ENCODE results near the gene SAP130.

SAP130 gene

DNA sequence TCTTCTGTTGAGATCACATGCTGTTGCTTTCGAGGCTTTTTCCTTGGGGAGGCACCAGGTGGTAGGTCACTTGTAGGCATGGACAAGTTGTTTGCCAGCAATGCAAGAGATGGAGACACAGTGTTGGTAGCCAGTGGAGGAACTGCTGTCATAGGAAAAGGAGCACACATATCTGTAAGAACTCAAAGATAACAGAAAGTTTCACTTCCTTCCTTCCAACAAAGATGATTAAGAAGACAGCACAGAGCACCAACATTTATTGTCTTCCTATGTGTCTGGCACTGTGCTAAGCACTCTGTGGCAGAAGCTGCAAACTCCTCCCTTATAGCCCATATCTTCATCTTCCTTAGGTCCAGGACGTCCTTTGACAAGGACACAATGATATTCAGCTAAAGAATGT, 77.6 kb downstream of the SAP130 start:
- DNase-seq = no peak

DNA sequence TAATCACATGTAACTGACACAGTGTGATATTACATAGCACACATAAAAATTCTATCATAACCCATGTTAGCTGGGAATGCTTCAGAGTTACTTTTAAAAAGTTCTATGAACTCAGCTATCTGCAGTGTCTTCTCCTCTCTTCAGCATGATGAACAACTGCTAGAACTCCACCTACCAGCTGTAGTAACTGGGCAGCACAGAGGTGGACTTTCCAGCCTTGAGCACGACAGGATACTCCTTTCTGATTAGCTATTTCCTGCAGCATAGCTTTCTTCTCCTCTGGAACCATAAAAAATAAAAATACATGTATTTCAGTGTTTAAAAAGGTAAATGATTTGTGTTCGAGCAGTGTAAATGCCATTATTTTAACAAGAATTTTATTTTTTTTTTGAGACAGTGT, 82.6 kb downstream of the SAP130 start:
- DNase-seq = no peak

- DNase-seq = no peak
These were observed 84.7 kb downstream of the SAP130 start for GRCh38 chr2:127943186-127943585.

GRCh38 chr2:127942002-127942401, 85.9 kb downstream of the SAP130 start:
- no peak for DNase-seq

DNA sequence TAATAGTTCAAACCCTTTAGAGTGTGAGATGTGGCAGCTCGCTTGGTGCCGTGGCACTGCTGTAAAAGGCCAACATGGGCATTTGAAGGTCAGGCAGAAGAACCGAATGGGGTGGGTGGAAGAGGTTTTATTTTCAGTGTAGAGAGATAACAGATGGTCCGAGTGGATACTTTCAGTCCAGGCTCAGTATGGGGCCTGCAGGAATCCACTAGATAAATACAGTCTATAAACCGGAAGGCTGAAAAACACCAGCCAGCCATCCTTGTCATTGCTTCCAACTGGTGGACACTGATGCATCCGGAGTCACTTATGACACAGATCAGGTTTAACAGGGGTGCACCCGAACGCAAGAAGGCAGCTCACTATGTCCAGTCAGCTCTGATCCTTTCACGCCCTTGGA, 86.4 kb downstream of the SAP130 start:
- no peak for DNase-seq

GRCh38 chr2:127940641-127941040, 87.2 kb downstream of the SAP130 start:
- DNase-seq = no peak

GRCh38 chr2:127935337-127935736, 92.5 kb downstream of the SAP130 start:
- no peak for DNase-seq

GRCh38 chr2:127932199-127932876, 95.5 kb downstream of the SAP130 start:
- DNase-seq = peak; percentile 7

- no peak for DNase-seq
These were observed 98.4 kb downstream of the SAP130 start for GRCh38 chr2:127929449-127929848.

- no peak for DNase-seq
These were observed 100.5 kb downstream of the SAP130 start for GRCh38 chr2:127927384-127927783.

- DNase-seq = no peak
These were observed 109.9 kb downstream of the SAP130 start for GRCh38 chr2:127917916-127918315.

GRCh38 chr2:127913808-127914457, 113.9 kb downstream of the SAP130 start:
- DNase-seq = no peak

- no peak for DNase-seq
These were observed 116.1 kb downstream of the SAP130 start for GRCh38 chr2:127911737-127912136.

DNA sequence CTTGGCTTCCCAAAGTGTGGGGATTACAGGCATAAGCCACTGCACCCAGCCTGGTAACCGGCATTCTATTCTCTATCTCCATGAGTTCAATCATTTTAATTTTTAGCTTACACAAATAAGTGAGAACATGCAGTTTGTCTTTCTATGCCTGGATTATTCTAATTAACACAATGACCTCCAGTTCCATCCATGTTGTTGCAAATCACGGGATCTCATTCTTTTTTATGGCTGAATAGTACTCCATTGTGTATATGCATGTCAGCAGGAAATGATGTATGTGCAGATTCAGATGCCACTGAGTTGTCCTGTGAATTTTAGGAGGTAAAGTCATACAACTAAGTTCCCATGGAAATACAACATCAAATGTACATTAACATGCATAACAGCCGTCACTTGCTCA, 117.4 kb downstream of the SAP130 start:
- no peak for DNase-seq

- DNase-seq = peak; percentile 2
These were observed 118.8 kb downstream of the SAP130 start for GRCh38 chr2:127909019-127909418.

DNA sequence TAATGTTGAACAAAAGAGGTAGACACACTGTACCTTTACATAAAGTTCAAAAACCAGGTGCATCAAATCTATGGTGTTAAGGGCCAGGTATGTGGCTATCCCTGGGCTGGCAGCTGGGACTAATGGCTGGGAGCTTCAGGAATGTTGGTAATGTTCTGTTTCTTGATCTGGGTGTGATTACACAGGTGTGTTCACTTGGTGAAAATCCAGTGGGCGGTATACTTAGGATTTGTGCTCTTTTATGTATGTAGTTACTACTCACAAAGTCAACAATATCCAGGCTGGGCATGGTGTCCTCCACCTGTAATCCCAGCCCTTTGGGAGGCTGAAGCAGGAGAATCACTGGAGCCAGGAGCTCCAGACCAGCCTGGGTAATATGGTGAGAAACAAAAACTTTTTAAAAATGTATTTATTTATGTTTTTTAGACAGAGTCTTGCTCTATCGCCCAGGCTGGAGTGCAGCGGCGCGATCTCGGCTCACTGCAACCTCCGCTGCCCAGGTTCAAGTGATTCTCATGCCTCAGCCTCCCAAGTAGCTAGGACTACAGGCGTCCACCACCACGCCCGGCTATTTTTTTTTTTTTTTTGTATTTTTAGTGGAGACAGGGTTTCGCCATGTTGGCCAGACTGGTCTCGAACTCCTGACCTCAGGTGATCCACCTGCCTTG, 120.0 kb downstream of the SAP130 start:
- DNase-seq = peak; percentile 6

- DNase-seq = peak; percentile 75
These were observed 121.5 kb downstream of the SAP130 start for GRCh38 chr2:127906206-127906926.

- DNase-seq = no peak
These were observed 126.4 kb downstream of the SAP130 start for GRCh38 chr2:127901339-127902056.

- DNase-seq = no peak
These were observed 130.2 kb downstream of the SAP130 start for GRCh38 chr2:127897531-127898211.

DNA sequence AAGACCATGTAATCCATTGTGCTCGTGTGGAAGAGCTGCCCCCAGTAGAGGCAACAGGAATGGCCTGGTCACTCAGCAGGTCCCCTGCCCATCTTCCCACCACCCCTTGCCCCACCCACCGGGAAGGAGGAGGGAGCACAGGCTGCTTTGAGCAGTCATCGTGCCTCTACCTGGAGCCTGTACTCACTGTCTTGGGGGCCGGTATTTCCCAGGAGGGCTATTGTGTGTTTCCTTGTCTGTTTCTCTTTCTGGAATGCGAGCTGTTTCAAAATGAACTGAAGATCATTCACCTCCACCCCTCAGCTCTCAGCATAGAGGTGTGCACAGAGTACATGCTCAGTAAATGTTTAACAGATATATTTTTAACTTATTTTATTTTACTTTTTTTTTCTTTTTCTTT, 134.4 kb downstream of the SAP130 start:
- no peak for DNase-seq

DNA sequence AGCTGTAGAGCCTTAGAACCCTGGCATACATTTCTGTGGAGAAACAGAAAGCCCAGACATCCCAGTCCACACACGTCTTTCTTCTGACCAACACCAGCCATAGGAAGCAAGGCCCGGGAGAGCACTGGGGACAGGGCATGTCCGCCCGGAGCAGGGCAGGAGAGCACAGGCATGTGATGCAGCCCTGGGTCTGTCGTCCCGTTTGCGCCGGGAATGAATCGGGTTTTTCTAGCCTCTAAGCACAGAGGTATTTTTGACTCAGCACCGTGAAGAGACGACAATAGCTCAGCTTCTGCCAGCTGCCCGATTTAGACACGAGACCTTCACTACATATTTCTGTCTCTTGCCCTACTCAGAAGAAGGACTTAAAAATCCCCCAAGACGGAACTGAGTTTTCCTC, 134.8 kb downstream of the SAP130 start:
- DNase-seq = no peak

DNA sequence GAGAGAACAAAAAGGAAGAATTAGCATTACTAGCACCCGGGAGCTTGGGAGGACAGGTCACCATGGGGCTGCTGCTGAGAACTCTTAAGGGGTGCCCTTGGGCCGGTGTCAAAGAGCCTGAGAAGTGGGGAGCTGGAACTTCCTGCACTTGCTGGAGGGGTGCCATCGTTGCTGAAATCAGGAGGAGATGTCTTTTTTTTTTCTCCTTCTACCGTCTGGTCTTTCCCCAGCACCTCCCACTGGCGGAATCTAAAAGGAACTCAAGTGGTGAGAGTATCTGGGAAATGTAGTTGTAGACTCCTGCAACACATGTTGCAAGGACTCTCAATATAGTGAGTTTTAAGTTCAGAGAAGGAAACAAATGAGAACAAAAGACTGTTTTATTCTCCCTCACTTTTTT, 136.0 kb downstream of the SAP130 start:
- DNase-seq = no peak

Data from NCI-H69 (cell line).